Left lobe of liver (tissue), 2 donors: Measurements from ENCODE around the gene MYMK. TPM values are rescaled to one million over a fixed set of nuclear protein-coding genes. Genes with fewer than 3 reads are reported as not detected.

Experiments
- ATAC-seq: fragments of 200-7000 bp; cut with Tn5 transposase; one replicate; pipeline ENCODE4 v1.9.1; 2020; ENCODE audit warnings: mild to moderate bottlenecking, moderate library complexity
- DNase-seq: peaks from one replicate; pipeline ENCODE4 v3.0.0-alpha.2; 2020; ENCODE audit warnings: low spot score
- total RNA-seq: library from RNA; stranded (reverse); gene quantifications from one replicate; pipeline ENCODE4 v1.2.1, GENCODE V29; 2021
- donor health status: DM: no; HTN: no; CAD: no; lungs with moderate emphysema.
- donor health status: DM: no; HTN: yes; CAD: no.

MYMK gene
- total RNA-seq, 1 donor from 2014 or later = not detected

DNA sequence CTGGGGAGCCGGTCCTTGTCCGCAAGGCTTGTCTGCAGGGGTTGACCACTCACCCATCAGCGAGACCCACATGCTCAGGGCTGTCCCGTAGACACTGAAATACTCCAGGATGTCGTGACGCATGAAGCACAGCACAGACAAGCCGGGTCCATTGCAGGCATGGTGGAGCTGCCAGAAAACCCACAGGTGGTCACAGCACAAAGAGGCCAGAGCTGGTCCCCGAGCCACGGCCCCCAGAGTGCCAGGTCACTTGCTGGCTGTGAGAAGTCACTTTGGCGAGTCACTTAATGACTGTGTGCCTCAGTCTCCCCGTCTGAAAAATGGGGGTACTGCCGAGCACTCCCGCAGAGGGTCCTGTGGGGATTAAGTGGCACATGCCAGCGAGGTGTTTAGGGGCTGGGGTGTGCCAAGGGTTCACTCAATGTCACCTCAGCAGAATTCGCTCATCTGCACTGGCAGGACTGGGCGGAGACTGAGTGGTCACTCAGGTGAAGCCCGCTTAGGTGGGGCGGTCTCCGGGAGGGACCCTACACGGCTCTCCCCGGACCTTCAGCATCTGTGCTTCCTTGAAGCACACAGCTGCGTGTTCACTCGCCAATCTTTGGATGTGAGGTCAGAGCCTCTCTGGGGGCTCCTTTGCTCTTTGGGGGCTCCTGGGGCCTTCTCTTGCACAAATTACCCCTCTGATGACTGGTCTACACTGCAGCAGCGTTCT is 4.5 kb downstream of the MYMK start:
- DNase-seq (no peak), ATAC-seq (no peak)

DNA sequence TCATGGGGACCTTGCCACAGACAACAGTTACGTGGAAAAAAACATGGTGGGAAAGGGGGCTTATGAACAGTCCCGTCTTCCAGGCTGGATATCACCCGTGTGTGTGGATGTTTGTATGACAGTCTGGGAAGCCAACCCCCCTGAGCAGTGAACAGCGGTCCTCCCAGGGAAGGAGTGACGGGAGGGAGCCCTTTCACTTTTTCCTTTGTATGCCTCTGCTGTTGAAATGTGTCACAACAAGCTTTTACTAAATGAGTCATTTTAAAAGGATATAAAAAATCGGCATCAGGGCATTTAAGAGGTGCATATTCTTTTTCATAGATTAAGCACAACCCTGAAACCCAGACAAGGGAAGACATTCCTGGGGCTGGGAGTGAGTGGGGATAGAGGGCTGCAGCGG is 5.1 kb downstream of the MYMK start:
- ATAC-seq = no peak
- no peak for DNase-seq

DNA sequence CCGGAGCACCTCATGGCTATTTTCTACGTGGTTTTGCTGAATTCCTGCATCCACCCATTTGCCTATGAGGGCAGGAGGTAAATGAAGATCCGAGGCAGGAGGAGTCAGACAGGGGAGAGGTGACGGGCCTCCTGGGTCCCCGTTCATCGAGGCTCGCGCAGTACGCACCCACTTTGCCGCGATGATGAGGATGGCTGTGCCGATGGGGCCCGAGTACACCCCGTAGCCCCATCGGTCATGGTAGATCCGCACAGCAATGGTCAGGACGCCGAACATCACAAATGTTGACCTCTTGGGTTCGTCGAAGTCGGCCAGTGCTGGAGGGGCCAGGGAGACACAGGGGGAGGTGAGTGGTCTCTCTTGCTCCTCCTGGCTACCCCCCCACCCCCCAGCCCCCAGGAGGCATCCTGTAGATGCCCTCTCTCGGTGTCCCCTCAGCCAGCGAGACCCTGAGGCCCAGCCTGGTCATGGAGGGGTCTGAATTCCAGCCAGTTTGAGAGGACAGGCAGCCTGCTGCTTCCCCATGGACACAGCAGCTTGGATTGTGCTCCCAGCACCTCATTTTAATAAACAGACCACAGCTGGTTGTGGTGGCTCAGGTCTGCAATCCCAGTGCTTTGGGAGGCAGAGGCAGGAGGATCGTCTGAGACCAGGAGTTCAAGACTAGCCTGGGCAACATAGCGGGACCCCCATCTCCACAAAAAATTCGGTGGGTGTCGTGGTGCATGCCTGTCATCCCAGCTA is 5.9 kb downstream of the MYMK start:
- ATAC-seq (no peak), DNase-seq (no peak)

GRCh38 chr9:133518200-133518599 is 6.6 kb downstream of the MYMK start:
- ATAC-seq (no peak), DNase-seq (no peak)

- ATAC-seq (no peak), DNase-seq (no peak)
Measured at GRCh38 chr9:133517711-133518110, 7.0 kb downstream of the MYMK start.

DNA sequence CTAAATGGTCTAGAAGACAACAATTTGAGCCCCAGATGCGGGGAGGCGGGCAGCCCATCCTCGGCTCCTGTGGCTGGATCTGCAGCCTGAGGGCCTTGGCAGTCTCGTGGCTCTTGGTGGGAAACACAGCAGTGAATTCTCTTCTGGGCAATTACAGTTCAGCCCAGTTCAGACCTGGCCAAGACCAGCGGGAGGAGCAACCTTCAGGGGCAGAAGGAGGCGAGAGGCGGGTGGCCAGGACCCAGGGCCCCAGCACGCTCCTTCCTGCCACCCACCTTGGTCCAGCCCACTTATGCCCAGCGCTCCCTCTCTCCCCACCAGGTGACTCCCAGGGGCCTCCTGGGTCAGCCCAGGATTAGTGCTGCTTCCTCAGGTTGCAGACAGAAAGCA is 7.8 kb downstream of the MYMK start:
- DNase-seq (no peak), ATAC-seq (no peak)

DNA sequence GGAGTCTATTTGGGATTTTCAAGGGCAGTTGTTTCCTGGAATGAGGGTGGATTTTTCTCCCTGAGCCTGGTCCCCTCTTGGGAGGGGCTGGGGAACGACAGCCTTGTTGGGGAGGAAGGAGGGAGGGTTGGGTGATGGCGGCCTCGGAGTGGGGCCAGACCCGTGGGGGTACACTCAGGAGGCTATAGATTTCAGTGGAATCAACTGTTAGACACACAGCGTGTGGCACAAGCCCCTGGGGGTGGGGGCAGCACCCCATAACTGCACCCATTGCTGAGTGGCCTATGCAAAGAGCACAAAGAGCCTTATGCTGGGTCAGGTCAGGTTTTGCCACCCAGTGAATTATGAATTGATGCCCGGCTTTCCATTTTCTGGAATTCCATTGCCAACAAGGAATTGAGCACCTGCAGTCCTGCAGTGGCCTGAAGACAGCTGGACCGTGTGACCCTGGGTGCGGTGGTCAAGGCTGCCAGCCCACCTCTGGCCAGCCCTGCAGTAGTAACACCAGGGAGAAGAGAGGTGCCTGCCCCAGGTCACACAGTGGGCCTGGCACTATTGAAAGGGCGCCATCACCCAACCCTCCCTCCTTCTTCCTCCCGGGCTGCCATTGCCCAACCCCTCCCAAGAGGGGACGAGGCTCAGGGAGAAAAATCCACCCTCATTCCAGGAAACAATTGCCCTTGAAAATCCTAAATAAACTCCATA is 8.4 kb downstream of the MYMK start:
- ATAC-seq (no peak), DNase-seq (no peak)

- ATAC-seq = no peak
- DNase-seq = no peak
Measured at GRCh38 chr9:133515615-133516255, 9.0 kb downstream of the MYMK start.

DNA sequence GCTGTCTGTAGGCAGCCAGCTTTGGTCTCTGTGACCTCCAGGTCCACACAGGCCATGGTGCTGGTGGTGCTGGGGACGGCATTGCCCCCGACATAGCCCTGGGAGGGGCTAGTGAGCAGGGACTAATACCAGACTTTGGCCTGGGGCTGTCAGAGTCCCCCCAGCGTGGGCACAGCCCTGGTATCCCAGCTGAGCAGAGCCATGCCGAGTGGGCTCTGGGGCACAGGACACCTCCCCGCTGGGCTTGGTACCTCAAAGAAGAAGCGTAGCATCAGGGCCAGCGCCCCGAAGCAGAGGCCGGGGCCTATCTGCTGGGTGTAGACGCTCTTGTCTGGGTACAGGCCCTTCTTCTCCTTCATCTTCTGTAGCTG is 9.5 kb downstream of the MYMK start:
- DNase-seq (no peak), ATAC-seq (no peak)

GRCh38 chr9:133514460-133515239 is 10.1 kb downstream of the MYMK start:
- ATAC-seq (no peak), DNase-seq (no peak)

GRCh38 chr9:133513214-133514100 is 11.3 kb downstream of the MYMK start:
- DNase-seq = no peak

DNA sequence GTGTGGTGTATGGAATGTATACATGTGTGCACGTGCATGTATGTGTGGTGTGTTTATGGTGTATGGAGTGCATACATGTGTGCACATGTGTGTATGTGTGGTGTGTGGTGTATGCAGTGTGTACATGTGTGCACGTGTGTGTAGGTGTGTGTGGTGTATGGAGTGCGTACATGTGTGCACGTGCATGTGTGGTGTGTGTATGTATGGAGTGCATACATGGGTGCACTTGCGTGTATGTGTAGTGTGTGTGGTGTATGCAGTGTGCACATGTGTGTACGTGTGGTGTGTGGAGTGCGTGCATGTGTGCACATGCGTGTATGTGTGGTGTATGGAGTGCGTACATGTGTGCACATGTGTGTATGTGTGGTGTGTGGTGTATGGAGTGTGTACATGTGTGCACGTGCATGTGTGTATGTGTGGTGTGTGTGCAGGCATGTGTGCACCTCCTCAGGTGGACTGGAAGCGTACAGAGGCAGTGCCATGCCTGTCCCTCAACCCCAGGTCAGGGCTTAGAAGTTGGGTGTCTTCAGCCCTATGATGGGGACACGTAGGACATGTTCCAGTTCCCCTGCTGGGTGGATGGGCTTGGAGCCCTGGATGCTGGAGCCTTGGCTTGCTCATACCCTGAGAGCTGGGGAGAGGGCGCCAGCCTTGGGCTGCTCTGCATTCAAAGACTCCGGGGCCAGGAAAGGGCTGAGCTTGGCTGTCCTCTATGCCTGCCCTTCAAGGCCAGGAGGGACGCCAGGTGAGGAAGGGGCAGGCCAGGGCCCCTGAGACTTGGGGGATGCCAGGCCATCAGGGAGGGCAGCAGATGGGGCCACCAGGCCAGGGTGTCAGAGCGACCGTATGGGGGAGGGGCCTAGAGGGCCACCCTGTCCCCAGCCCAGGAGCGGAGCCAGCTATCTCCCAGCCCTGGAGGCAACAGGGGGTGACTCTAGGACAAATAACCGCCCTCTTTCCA is 12.2 kb downstream of the MYMK start:
- no peak for DNase-seq
- no peak for ATAC-seq

More at GRCh38 chr9:133513214-133514100, 11.3 kb downstream of the MYMK start:
- no peak for ATAC-seq

- no peak for ATAC-seq
- DNase-seq = no peak
Measured at GRCh38 chr9:133511607-133512006, 13.2 kb downstream of the MYMK start.

- no peak for ATAC-seq
- no peak for DNase-seq
Measured at GRCh38 chr9:133510926-133511505, 13.7 kb downstream of the MYMK start.

GRCh38 chr9:133509179-133510083 is 15.3 kb downstream of the MYMK start:
- ATAC-seq (peak; percentile 75), DNase-seq (peak; percentile 84)

- DNase-seq = no peak
- ATAC-seq = no peak
Measured at GRCh38 chr9:133508046-133508445, 16.7 kb downstream of the MYMK start.
